Measurements from ENCODE around the gene CACNA1H. TPM values are rescaled to one million over a fixed set of nuclear protein-coding genes. Genes with fewer than 3 reads are reported as not detected.
"Not testable (repeated sequence)": the region's sequence is repeated elsewhere in the genome, so short reads cannot be mapped to it uniquely, and the experiment has no call there.

The CACNA1H gene
- total RNA-seq, 2 experiments from 2014 or later, result 0.50 to 0.84 TPM

GRCh38 chr16:1247903-1248537 lies 95.1 kb downstream of the CACNA1H start:
- DNase-seq; intact Hi-C loops (cut with micrococcal nuclease); H3K27ac Mint-ChIP-seq; H3K27me3 Mint-ChIP-seq (ENCODE audit: low read depth); H3K4me1 Mint-ChIP-seq (ENCODE audit: low read depth); H3K4me3 Mint-ChIP-seq; H3K9me3 Mint-ChIP-seq; H3K36me3 Mint-ChIP-seq (ENCODE audit: low read depth): not testable (repeated sequence)
- CTCF ChIA-PET, result interaction anchor here (0.5 kb wide), 1 partner anchor 654 kb away, joined by 3 read pairs; no protein-coding TSS in a partner anchor

GRCh38 chr16:1249031-1249755 lies 96.3 kb downstream of the CACNA1H start:
- H3K4me1 Mint-ChIP-seq (ENCODE audit: low read depth); DNase-seq; H3K9me3 Mint-ChIP-seq; intact Hi-C loops (cut with micrococcal nuclease); H3K36me3 Mint-ChIP-seq (ENCODE audit: low read depth); H3K27ac Mint-ChIP-seq; CTCF ChIA-PET; H3K27me3 Mint-ChIP-seq (ENCODE audit: low read depth); H3K4me3 Mint-ChIP-seq: not testable (repeated sequence)

- H3K4me3 Mint-ChIP-seq; CTCF ChIA-PET; H3K27me3 Mint-ChIP-seq (ENCODE audit: low read depth); H3K9me3 Mint-ChIP-seq; DNase-seq; H3K27ac Mint-ChIP-seq; H3K36me3 Mint-ChIP-seq (ENCODE audit: low read depth); H3K4me1 Mint-ChIP-seq (ENCODE audit: low read depth); intact Hi-C loops (cut with micrococcal nuclease): not testable (repeated sequence)
These were observed 100.9 kb downstream of the CACNA1H start for GRCh38 chr16:1253701-1254364.

GRCh38 chr16:1254821-1255220 lies 101.9 kb downstream of the CACNA1H start:
- DNase-seq; CTCF ChIA-PET; H3K27ac Mint-ChIP-seq; H3K36me3 Mint-ChIP-seq (ENCODE audit: low read depth); H3K4me3 Mint-ChIP-seq; H3K9me3 Mint-ChIP-seq; intact Hi-C loops (cut with micrococcal nuclease); H3K4me1 Mint-ChIP-seq (ENCODE audit: low read depth); H3K27me3 Mint-ChIP-seq (ENCODE audit: low read depth): not testable (repeated sequence)

- H3K4me3 Mint-ChIP-seq; H3K27ac Mint-ChIP-seq; H3K4me1 Mint-ChIP-seq (ENCODE audit: low read depth); H3K27me3 Mint-ChIP-seq (ENCODE audit: low read depth); H3K36me3 Mint-ChIP-seq (ENCODE audit: low read depth); H3K9me3 Mint-ChIP-seq; intact Hi-C loops (cut with micrococcal nuclease); CTCF ChIA-PET; DNase-seq: not testable (repeated sequence)
These were observed 102.6 kb downstream of the CACNA1H start, which contains the start of gene TPSD1 for GRCh38 chr16:1255276-1256122. TSS of gene TPSD1 (plus strand) at chr16:1256069. CDS start at chr16:1256281, 212 bp downstream.

- H3K27me3 Mint-ChIP-seq (ENCODE audit: low read depth), result peaks cover 12% of the 10 kb centered on the region
- H3K4me3 Mint-ChIP-seq; intact Hi-C loops (cut with micrococcal nuclease); H3K4me1 Mint-ChIP-seq (ENCODE audit: low read depth); H3K36me3 Mint-ChIP-seq (ENCODE audit: low read depth); H3K9me3 Mint-ChIP-seq; H3K27ac Mint-ChIP-seq; CTCF ChIA-PET; DNase-seq: not testable (repeated sequence)
These were observed 103.5 kb downstream of the CACNA1H start for GRCh38 chr16:1256296-1256873.

GRCh38 chr16:1256874-1257322 lies 104.0 kb downstream of the CACNA1H start:
- Mint-ChIP-seq H3K27me3 (ENCODE audit: low read depth) (peaks cover 12% of the 10 kb centered on the region), H3K4me1 (ENCODE audit: low read depth) (peaks cover 5% of the 10 kb centered on the region), H3K4me3 (no peak overlapping the region), H3K36me3 (ENCODE audit: low read depth) (no peaks in the 10 kb centered on the region), H3K9me3 (no peaks in the 10 kb centered on the region), H3K27ac (no peak overlapping the region)
- intact Hi-C loops (cut with micrococcal nuclease), result no loop called here
- DNase-seq, result no peak
- CTCF ChIA-PET, result no interaction called here

GRCh38 chr16:1257561-1258224 lies 104.8 kb downstream of the CACNA1H start:
- CTCF ChIA-PET, result no interaction called here
- Mint-ChIP-seq H3K27ac (no peak overlapping the region), H3K4me3 (no peak overlapping the region), H3K4me1 (ENCODE audit: low read depth) (peaks cover 5% of the 10 kb centered on the region), H3K36me3 (ENCODE audit: low read depth) (no peaks in the 10 kb centered on the region), H3K27me3 (ENCODE audit: low read depth) (peaks cover 17% of the 10 kb centered on the region), H3K9me3 (no peaks in the 10 kb centered on the region)
- intact Hi-C loops (cut with micrococcal nuclease), result no loop called here
- DNase-seq, result no peak

- intact Hi-C loops (cut with micrococcal nuclease), result no loop called here
- no peaks in the 10 kb centered on the region for H3K9me3 Mint-ChIP-seq
- H3K27ac Mint-ChIP-seq, result no peak overlapping the region
- H3K36me3 Mint-ChIP-seq (ENCODE audit: low read depth), result no peaks in the 10 kb centered on the region
- peaks cover 17% of the 10 kb centered on the region for H3K27me3 Mint-ChIP-seq (ENCODE audit: low read depth)
- H3K4me3 Mint-ChIP-seq, result no peak overlapping the region
- DNase-seq, result no peak
- CTCF ChIA-PET, result no interaction called here
- peaks cover 5% of the 10 kb centered on the region for H3K4me1 Mint-ChIP-seq (ENCODE audit: low read depth)
These were observed 105.3 kb downstream of the CACNA1H start for GRCh38 chr16:1258225-1258600.

- no peak for DNase-seq
- intact Hi-C loops (cut with micrococcal nuclease), result no loop called here
- Mint-ChIP-seq H3K9me3 (no peaks in the 10 kb centered on the region), H3K27me3 (ENCODE audit: low read depth) (peaks cover 17% of the 10 kb centered on the region), H3K4me3 (no peak overlapping the region), H3K27ac (no peak overlapping the region), H3K4me1 (ENCODE audit: low read depth) (peaks cover 5% of the 10 kb centered on the region), H3K36me3 (ENCODE audit: low read depth) (no peaks in the 10 kb centered on the region)
- CTCF ChIA-PET, result no interaction called here
These were observed 106.2 kb downstream of the CACNA1H start for GRCh38 chr16:1258906-1259759.

GRCh38 chr16:1259760-1260068 lies 106.8 kb downstream of the CACNA1H start:
- intact Hi-C loops (cut with micrococcal nuclease), result no loop called here
- no peak for DNase-seq
- Mint-ChIP-seq H3K4me3 (no peak overlapping the region), H3K9me3 (peaks cover 5% of the 10 kb centered on the region), H3K27ac (no peak overlapping the region), H3K36me3 (ENCODE audit: low read depth) (no peaks in the 10 kb centered on the region), H3K27me3 (ENCODE audit: low read depth) (peaks cover 17% of the 10 kb centered on the region), H3K4me1 (ENCODE audit: low read depth) (peaks cover 5% of the 10 kb centered on the region)
- CTCF ChIA-PET, result no interaction called here
